IMR-90 (cell line): ENCODE results near the gene DPP6. TPM values are rescaled to one million over a fixed set of nuclear protein-coding genes. Genes with fewer than 3 reads are reported as not detected.
"Not testable (repeated sequence)": the region's sequence is repeated elsewhere in the genome, so short reads cannot be mapped to it uniquely, and the experiment has no call there.

Source experiments
- ATAC-seq: fragments of 200-7000 bp; cut with Tn5 transposase; 2 replicates; pipeline ENCODE4 v1.9.1; 2020; ENCODE audit warnings: low read depth, mild to moderate bottlenecking, moderate library complexity
- BruUV-seq: library from RNA; stranded (reverse); fragments of 400-500 nt; replicated peaks from 2 replicates; lab custom pipeline; 2021; lab: Mats Ljungman, UMichigan
- CTCF ChIA-PET: fragments of 300-600 bp; formaldehyde crosslinking; extraction: SDS; loops from one replicate; lab custom pipeline; 2021; ENCODE audit warnings: antibody characterized with exemption; lab: Yijun Ruan, JAX
- POLR2A ChIA-PET: fragments of 300-600 bp; sonication (Branson Sonifier 250); formaldehyde crosslinking; loops from one replicate; lab custom pipeline; 2022; ENCODE audit warnings: antibody characterized with exemption; ENCODE audit not compliant: unreplicated experiment; lab: Charles Lee
- DNase-seq: peaks from one replicate; pipeline ENCODE4 v3.0.0; 2013
- H2AFZ ChIP-seq: replicated peaks from 2 replicates; pipeline ENCODE3; 2013; ENCODE audit warnings: low read length, mild to moderate bottlenecking; ENCODE audit not compliant: poor library complexity
- H2AK5ac ChIP-seq: 2 replicates; pipeline ENCODE4 v1.6.1; 2013; ENCODE audit warnings: low read depth, low read length, inconsistent platforms
- H2AK9ac ChIP-seq: replicated peaks from 2 replicates; pipeline ENCODE3; 2013; ENCODE audit warnings: mild to moderate bottlenecking, low read depth, low read length, moderate library complexity; ENCODE audit not compliant: poor library complexity
- H2BK120ac ChIP-seq: 2 replicates; pipeline ENCODE4 v1.6.1; 2013; ENCODE audit warnings: low read depth, low read length, inconsistent platforms
- H2BK15ac ChIP-seq: 3 replicates; pipeline ENCODE4 v1.6.1; 2013; ENCODE audit warnings: low read depth, low read length, inconsistent platforms
- H2BK20ac ChIP-seq: 2 replicates; pipeline ENCODE4 v1.6.1; 2013; ENCODE audit warnings: low read depth, mild to moderate bottlenecking, inconsistent platforms, low read length, moderate library complexity
- H2BK5ac ChIP-seq: 2 replicates; pipeline ENCODE4 v1.6.1; 2013; ENCODE audit warnings: mild to moderate bottlenecking, low read depth, low read length, inconsistent platforms; ENCODE audit not compliant: poor library complexity, severe bottlenecking
- H3K14ac ChIP-seq: replicated peaks from 2 replicates; pipeline ENCODE4 v1.6.1; 2013; ENCODE audit warnings: low read depth, low read length, inconsistent platforms
- H3K18ac ChIP-seq: 2 replicates; pipeline ENCODE4 v1.6.1; 2013; ENCODE audit warnings: low read depth, low read length, control low read depth
- H3K23ac ChIP-seq: 2 replicates; pipeline ENCODE4 v1.6.1; 2013; ENCODE audit warnings: low read depth, low read length, inconsistent platforms
- H3K27ac ChIP-seq: 2 replicates; pipeline ENCODE4 v1.5.1; 2013; ENCODE audit warnings: mild to moderate bottlenecking, control low read depth, low read length; ENCODE audit not compliant: insufficient read depth
- H3K27me3 ChIP-seq: 2 replicates; pipeline ENCODE4 v1.6.1; 2013; ENCODE audit warnings: low read length; ENCODE audit not compliant: control insufficient read depth, insufficient read depth
- H3K36me3 ChIP-seq: 2 replicates; pipeline ENCODE4 v1.6.1; 2013; ENCODE audit warnings: low read length, mixed read lengths; ENCODE audit not compliant: control insufficient read depth, insufficient read depth
- H3K4ac ChIP-seq: 2 replicates; pipeline ENCODE4 v1.6.1; 2013; ENCODE audit warnings: low read depth, low read length, inconsistent platforms
- H3K4me1 ChIP-seq: 2 replicates; pipeline ENCODE4 v1.6.1; 2013; ENCODE audit warnings: low read length, mixed read lengths; ENCODE audit not compliant: control insufficient read depth, insufficient read depth
- H3K4me2 ChIP-seq: 2 replicates; pipeline ENCODE4 v1.6.1; 2013; ENCODE audit warnings: low read depth, mild to moderate bottlenecking, control low read depth, low read length, moderate library complexity
- H3K4me3 ChIP-seq: 2 replicates; pipeline ENCODE4 v1.5.1; 2013; ENCODE audit warnings: low read depth, mild to moderate bottlenecking, control low read depth, low read length, moderate library complexity; ENCODE audit not compliant: insufficient read depth
- H3K56ac ChIP-seq: 2 replicates; pipeline ENCODE4 v1.6.1; 2013; ENCODE audit warnings: low read length, inconsistent platforms; ENCODE audit not compliant: insufficient read depth; ENCODE audit errors: extremely low read depth
- H3K79me1 ChIP-seq, 2 experiments: 2 replicates each; pipeline ENCODE4 v1.6.1; 2013; ENCODE audit warnings: low read length in 2 of 2, inconsistent platforms in 1 of 2, low read depth in 1 of 2
- H3K9ac ChIP-seq: 2 replicates; pipeline ENCODE4 v1.6.1; 2013; ENCODE audit warnings: low read depth, low read length, control low read depth
- H3K9me1 ChIP-seq: 2 replicates; pipeline ENCODE4 v1.6.1; 2013; ENCODE audit warnings: low read length, inconsistent platforms; ENCODE audit not compliant: insufficient read depth
- H3K9me3 ChIP-seq: 2 replicates; pipeline ENCODE4 v1.6.1; 2013; ENCODE audit warnings: low read length; ENCODE audit not compliant: control insufficient read depth, insufficient read depth
- H4K20me1 ChIP-seq: 2 replicates; pipeline ENCODE4 v1.6.1; 2013; ENCODE audit warnings: low read length, inconsistent platforms; ENCODE audit not compliant: insufficient read depth
- H4K5ac ChIP-seq: 2 replicates; pipeline ENCODE4 v1.6.1; 2013; ENCODE audit warnings: mild to moderate bottlenecking, low read depth, low read length, control low read depth
- H4K8ac ChIP-seq, 2 experiments: 2 replicates each; pipeline ENCODE4 v1.6.1; 2013; ENCODE audit warnings: low read depth in 2 of 2, low read length in 2 of 2, control low read depth in 1 of 2, inconsistent platforms in 1 of 2
- H4K91ac ChIP-seq: 2 replicates; pipeline ENCODE4 v1.6.1; 2013; ENCODE audit warnings: low read depth, low read length, inconsistent platforms; ENCODE audit not compliant: insufficient read depth
- WGBS, 2 experiments: methylation state at CpG; one replicate each; pipeline versions ENCODE4 v1.1.5 to v1.1.7; 2013; ENCODE audit warnings: missing lambda C conversion rate in 2 of 2; ENCODE audit not compliant: insufficient read length in 1 of 2; ENCODE audit errors: extremely low coverage in 2 of 2; 5-methylcytosine and 5-hydroxymethylcytosine counted together
- dilution Hi-C: fragments of 300-500 bp; cut with HindIII; formaldehyde crosslinking; loops from one replicate; pipeline ENCODE4 v1.14.3; 2018; ENCODE audit warnings: low sequenced_read_pairs; ENCODE audit not compliant: unreplicated experiment
- in situ Hi-C: fragments of 300-500 bp; cut with MboI; formaldehyde crosslinking; loops from 3 replicates; pipeline ENCODE4 v1.14.3; 2019; ENCODE audit warnings: low sequenced_read_pairs, inconsistent platforms, mixed read lengths
- intact Hi-C: fragments of 100-400 bp; cut with micrococcal nuclease; formaldehyde crosslinking; loops from 2 replicates; pipeline ENCODE4 v1.10.0; 2022
- polyA plus RNA-seq, 3 experiments: library from polyadenylated mRNA; depleted of rRNA; stranded (reverse); fragments of >200 nt; gene quantifications; 2 replicates each; pipeline ENCODE4 v1.2.3, GENCODE V29; 2012; ENCODE audit warnings: low replicate concordance in 1 of 3
- total RNA-seq: library from RNA; depleted of rRNA; stranded (reverse); fragments of >200 nt; gene quantifications from 2 replicates; pipeline ENCODE4 v1.2.3, GENCODE V29; 2012

DPP6 gene
- total and polyA plus RNA-seq, 2 of the 4 experiments (the other 2 are of a cell fraction): not detected

- H3K27me3 ChIP-seq, H3K14ac ChIP-seq, H2AK9ac ChIP-seq, H2BK20ac ChIP-seq, H3K56ac ChIP-seq, H3K23ac ChIP-seq, H2BK5ac ChIP-seq, H3K4me3 ChIP-seq, H4K91ac ChIP-seq, POLR2A ChIA-PET, BruUV-seq, H3K18ac ChIP-seq, H3K4me2 ChIP-seq, H3K9ac ChIP-seq, dilution Hi-C loops, in situ Hi-C loops, H3K27ac ChIP-seq, CTCF ChIA-PET, H3K36me3 ChIP-seq, H2AK5ac ChIP-seq, H3K4ac ChIP-seq, H2BK120ac ChIP-seq, H2BK15ac ChIP-seq, H3K79me1 ChIP-seq, H4K8ac ChIP-seq, H3K4me1 ChIP-seq, ATAC-seq, DNase-seq, H4K20me1 ChIP-seq, H4K5ac ChIP-seq, H3K9me3 ChIP-seq, H2AFZ ChIP-seq, intact Hi-C loops, H3K9me1 ChIP-seq: not testable (repeated sequence)
- 50% methylated on average over 1 of the region's 5 CpGs; no CpG with 5 or more reads in 1 of the 2 experiments for WGBS, 2 experiments
These were observed 882.3 kb downstream of the DPP6 start for GRCh38 chr7:154934353-154934952.
